Germinal center (tissue), 1 donor: ENCODE data around the gene MYBPC1.
"Not testable (repeated sequence)": the region's sequence is repeated elsewhere in the genome, so short reads cannot be mapped to it uniquely, and the experiment has no call there.

ENCODE experiments used
- DNase-seq: peaks from one replicate; pipeline ENCODE4 v3.0.0; 2012; ENCODE audit warnings: mixed read lengths, low spot score

The MYBPC1 gene, protein sequence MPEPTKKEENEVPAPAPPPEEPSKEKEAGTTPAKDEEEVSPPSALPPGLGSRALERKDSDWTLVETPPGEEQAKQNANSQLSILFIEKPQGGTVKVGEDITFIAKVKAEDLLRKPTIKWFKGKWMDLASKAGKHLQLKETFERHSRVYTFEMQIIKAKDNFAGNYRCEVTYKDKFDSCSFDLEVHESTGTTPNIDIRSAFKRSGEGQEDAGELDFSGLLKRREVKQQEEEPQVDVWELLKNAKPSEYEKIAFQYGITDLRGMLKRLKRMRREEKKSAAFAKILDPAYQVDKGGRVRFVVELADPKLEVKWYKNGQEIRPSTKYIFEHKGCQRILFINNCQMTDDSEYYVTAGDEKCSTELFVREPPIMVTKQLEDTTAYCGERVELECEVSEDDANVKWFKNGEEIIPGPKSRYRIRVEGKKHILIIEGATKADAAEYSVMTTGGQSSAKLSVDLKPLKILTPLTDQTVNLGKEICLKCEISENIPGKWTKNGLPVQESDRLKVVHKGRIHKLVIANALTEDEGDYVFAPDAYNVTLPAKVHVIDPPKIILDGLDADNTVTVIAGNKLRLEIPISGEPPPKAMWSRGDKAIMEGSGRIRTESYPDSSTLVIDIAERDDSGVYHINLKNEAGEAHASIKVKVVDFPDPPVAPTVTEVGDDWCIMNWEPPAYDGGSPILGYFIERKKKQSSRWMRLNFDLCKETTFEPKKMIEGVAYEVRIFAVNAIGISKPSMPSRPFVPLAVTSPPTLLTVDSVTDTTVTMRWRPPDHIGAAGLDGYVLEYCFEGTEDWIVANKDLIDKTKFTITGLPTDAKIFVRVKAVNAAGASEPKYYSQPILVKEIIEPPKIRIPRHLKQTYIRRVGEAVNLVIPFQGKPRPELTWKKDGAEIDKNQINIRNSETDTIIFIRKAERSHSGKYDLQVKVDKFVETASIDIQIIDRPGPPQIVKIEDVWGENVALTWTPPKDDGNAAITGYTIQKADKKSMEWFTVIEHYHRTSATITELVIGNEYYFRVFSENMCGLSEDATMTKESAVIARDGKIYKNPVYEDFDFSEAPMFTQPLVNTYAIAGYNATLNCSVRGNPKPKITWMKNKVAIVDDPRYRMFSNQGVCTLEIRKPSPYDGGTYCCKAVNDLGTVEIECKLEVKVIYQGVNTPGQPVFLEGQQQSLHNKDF

DNA sequence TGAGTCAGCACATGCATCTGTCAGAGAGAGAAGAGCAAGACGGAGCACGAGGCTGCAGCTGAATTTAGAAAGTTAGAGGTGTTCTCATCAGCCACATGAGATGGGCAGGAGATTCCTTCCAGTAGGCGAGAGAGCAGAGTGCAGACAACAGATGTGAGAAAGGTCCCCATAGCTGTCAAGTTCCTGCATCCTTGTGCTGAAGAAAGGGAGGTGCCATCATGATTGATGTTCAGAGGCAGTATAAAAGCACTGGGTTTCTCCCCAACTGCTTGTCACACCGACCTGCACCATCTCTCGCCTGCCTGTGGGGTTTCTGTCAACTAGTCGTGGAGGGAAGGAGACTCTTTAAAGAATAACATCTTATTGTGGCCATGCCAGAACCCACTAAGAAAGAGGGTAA, at the start of gene MYBPC1:
MYBPC1 (plus strand) TSS at position 272 of the 400 bp plus-strand sequence; CDS start at position 372, 100 bp downstream.
- DNase-seq, result no peak

GRCh38 chr12:101551362-101552114, 43.2 kb upstream of the MYBPC1 start:
- no peak for DNase-seq

GRCh38 chr12:101552277-101552676, 42.5 kb upstream of the MYBPC1 start:
- no peak for DNase-seq

GRCh38 chr12:101557094-101557493, 37.7 kb upstream of the MYBPC1 start:
- no peak for DNase-seq

- not testable (repeated sequence) for DNase-seq
Observed at GRCh38 chr12:101558726-101559125, 36.0 kb upstream of the MYBPC1 start.

DNA sequence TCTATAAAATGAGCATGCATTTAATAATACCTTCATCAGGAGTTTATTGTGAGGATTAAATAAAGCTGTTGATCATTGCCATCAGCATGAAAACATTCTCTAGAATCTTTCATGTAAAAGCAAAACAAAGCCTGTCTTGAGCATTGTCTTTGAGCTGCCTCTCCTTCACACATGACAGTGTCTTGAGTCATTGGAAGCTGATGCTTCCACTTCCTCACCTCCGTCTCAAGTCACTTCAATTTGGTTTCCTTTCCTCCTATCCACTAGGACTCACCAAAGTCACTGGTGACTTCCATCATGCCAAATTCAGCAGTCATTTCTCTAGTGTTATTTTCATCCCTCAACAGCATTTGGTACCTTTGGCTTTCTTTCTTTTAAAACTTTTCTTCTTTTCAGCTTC, 31.6 kb upstream of the MYBPC1 start:
- DNase-seq, result no peak

DNA sequence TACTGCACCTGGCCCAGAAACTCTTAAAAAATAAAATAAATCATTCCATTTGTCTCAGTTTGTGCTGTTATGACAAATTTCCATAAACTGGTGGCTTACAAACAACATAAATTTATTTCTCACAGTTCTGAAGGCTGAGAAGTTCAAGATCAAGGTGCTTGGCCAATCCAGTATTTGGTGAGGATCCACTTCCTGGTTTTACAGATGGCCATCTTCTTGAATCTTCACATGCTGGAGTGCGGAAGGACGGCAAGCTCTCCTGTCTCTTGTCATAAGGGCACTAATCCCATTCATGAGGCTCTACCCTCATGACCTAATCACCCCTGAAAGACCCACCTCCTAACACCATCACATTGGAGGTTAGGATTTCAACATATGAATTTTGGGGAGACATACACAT, 29.9 kb upstream of the MYBPC1 start:
- DNase-seq, result no peak

DNA sequence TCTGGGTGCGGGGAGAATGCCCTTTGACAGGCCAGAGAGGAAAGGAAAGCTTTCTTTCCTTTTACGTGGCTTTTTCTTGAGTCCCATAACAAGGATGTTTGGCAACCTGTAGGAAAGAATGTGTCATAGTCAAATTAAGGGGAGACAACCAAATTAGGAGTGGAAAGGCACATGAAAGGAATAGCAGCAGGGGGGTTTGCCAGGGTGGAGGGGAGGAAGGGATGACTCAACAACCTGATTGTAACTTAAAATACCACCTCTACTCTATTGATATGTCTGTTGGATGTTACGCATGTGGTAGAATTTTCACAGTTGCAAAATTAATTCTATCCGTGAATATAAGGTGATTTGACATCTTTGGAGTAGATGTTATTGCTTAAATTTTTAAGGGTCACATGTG, 28.5 kb upstream of the MYBPC1 start:
- no peak for DNase-seq

DNA sequence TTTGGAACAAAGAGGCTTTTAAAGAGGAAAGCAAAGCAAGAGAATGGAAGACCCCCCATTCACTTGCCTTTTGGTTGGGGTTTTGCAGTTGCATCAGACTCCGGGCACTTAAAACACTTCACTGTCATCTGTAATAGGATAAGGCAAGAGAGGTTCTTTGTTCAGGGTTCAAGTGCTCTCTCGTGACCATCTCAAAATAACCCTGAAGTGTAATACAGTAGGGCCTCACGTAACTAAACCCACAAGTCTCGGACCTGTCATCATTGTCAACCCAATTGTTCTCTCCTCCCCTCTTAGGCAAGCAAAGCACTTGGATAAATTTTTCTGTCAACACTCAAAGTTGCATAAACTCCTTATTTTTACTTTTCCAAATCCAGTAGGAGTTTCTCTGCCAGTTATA, 26.9 kb upstream of the MYBPC1 start:
- DNase-seq, result no peak

DNA sequence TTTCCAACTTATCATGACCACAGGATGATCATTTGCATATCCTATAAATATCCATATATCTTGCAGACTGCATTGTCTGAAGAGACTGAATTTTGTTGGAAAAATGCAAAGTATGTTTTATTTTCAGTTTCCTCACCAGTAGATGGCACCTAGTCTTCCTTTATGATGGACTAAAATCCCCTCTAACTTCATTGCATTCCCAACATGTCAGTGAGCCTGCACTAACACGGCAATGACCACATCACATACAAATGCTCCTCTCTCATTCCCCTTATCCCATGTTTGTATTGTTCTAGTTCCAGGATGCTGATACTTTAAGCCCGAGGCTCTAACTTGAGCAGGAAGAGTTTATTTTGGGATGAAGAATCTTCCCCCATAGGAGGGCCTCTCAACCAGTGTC, 24.7 kb upstream of the MYBPC1 start:
- DNase-seq, result no peak

DNA sequence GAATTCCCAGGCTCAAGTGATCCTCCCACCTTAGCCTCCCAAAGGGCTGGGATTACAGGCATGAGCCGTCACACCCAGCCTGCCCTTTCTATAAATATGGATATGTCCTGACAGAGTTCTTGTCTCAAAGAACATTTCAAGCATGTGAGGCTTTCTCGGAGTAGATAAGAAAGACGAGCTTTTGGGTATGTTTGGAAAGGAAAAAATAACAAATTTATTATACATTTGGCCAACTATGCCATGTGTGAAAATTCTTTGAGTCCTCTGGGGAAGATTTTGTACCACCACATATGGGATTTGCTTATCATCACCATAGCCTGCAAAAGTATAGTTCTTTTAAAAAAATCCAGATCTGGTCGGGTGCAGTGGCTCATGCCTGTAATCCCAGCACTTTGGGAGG, 23.7 kb upstream of the MYBPC1 start:
- DNase-seq, result no peak

GRCh38 chr12:101573743-101574142, 21.0 kb upstream of the MYBPC1 start:
- no peak for DNase-seq

- DNase-seq, result no peak
Observed at GRCh38 chr12:101578417-101578816, 16.4 kb upstream of the MYBPC1 start.

DNA sequence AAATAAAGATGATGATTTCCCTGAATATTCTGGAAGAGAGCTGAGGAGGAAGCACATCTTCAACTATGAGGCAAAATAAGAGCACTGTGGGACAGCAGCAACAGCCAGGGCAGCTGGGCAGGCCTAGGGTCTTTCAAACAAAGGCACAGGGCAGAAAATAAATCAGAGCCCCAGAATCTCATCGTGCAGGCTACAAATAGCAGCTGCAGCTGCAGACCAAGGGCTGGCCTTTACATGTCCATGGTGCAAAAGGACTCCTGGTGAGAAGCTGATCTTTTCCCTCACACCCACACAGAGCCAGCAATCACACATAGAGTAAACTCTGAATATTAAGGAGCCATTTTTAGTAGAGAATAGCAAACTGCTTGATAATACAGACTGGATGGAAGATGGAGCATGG, 13.6 kb upstream of the MYBPC1 start:
- no peak for DNase-seq

- no peak for DNase-seq
Observed at GRCh38 chr12:101582937-101583336, 11.8 kb upstream of the MYBPC1 start.

DNA sequence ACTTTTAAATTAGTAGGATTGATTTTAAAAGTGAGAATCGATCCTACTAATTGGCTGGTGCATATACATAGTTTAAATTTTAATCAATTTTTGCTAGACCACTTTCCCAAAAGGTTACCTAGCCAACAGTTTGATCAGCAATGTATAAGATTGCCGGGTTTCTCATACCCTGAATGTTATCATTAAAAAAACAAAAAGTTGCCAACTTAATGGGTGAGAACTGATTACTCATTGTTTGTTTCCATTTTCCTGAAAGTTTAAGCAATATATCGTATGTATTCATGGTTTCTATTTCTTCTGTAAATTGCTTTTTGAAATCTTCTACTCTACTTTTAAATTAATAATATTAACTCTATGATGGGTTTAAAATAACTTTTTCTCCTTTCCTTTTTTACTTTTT, 4.4 kb upstream of the MYBPC1 start:
- DNase-seq, result no peak

DNA sequence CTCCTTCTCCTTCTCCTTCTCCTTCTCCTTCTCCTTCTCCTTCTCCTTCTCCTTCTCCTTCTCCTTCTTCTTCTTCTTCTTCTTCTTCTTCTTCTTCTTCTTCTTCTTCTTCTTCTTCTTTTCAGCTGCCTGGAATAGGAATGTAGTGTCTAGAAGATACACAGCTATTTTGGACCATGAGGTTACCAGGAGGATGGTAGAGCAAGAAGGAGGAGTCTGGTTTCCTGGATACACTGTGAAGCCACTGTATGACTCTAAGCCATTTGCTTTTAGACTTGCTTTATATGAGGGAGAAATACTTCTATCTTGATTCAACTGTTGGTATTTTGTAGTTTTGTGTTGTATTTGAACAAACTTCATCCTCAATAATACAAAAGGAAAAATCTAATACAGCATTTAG, 3.0 kb upstream of the MYBPC1 start:
- DNase-seq, result no peak

- no peak for DNase-seq
Observed at GRCh38 chr12:101592448-101592847, 2.3 kb upstream of the MYBPC1 start.

GRCh38 chr12:101592921-101593320, 1.9 kb upstream of the MYBPC1 start:
- DNase-seq, result no peak

GRCh38 chr12:101596172-101596571, 1.4 kb downstream of the MYBPC1 start:
- no peak for DNase-seq

- no peak for DNase-seq
Observed at GRCh38 chr12:101597164-101597563, 2.4 kb downstream of the MYBPC1 start.

GRCh38 chr12:101598483-101598882, 3.7 kb downstream of the MYBPC1 start:
- DNase-seq, result no peak
